HG03280 (cell line): Measurements from ENCODE around the gene NAV2.

Experiments
- ATAC-seq: cut with Tn5 transposase; IDR thresholded peaks from one replicate; pipeline ENCODE4 v1.9.1; 2021; ENCODE audit warnings: mild to moderate bottlenecking, moderate library complexity; ENCODE audit not compliant: unreplicated experiment

Gene NAV2

GRCh38 chr11:19740586-19740985, 27.9 kb downstream of the NAV2 start:
- ATAC-seq, result no peak

GRCh38 chr11:19742588-19743292, 30.1 kb downstream of the NAV2 start:
- no peak for ATAC-seq

GRCh38 chr11:19743622-19744021, 31.0 kb downstream of the NAV2 start:
- ATAC-seq, result no peak

GRCh38 chr11:19744130-19744529, 31.5 kb downstream of the NAV2 start:
- ATAC-seq, result no peak

GRCh38 chr11:19746086-19746485, 33.4 kb downstream of the NAV2 start:
- no peak for ATAC-seq

GRCh38 chr11:19747634-19748033, 35.0 kb downstream of the NAV2 start:
- no peak for ATAC-seq

- no peak for ATAC-seq
Observed at GRCh38 chr11:19751055-19751454, 38.4 kb downstream of the NAV2 start.

- no peak for ATAC-seq
Observed at GRCh38 chr11:19753451-19754106, 40.9 kb downstream of the NAV2 start.

- no peak for ATAC-seq
Observed at GRCh38 chr11:19756675-19757475, 44.2 kb downstream of the NAV2 start.

GRCh38 chr11:19759389-19759788, 46.8 kb downstream of the NAV2 start:
- no peak for ATAC-seq

GRCh38 chr11:19762266-19762665, 49.6 kb downstream of the NAV2 start:
- ATAC-seq, result no peak

- no peak for ATAC-seq
Observed at GRCh38 chr11:19763330-19763729, 50.7 kb downstream of the NAV2 start.

GRCh38 chr11:19766206-19766605, 53.6 kb downstream of the NAV2 start:
- ATAC-seq, result no peak

GRCh38 chr11:19766810-19767209, 54.2 kb downstream of the NAV2 start:
- no peak for ATAC-seq

GRCh38 chr11:19767627-19768151, 55.1 kb downstream of the NAV2 start:
- no peak for ATAC-seq

- ATAC-seq, result no peak
Observed at GRCh38 chr11:19768197-19768596, 55.6 kb downstream of the NAV2 start.

GRCh38 chr11:19768815-19769214, 56.2 kb downstream of the NAV2 start:
- no peak for ATAC-seq

GRCh38 chr11:19769820-19770219, 57.2 kb downstream of the NAV2 start:
- ATAC-seq, result no peak

GRCh38 chr11:19770277-19770676, 57.6 kb downstream of the NAV2 start:
- no peak for ATAC-seq

- no peak for ATAC-seq
Observed at GRCh38 chr11:19771463-19771862, 58.8 kb downstream of the NAV2 start.

- ATAC-seq, result no peak
Observed at GRCh38 chr11:19772480-19772879, 59.8 kb downstream of the NAV2 start.

- ATAC-seq, result no peak
Observed at GRCh38 chr11:19774329-19774728, 61.7 kb downstream of the NAV2 start.
